Thymus (tissue), 11 donors: ENCODE results near the gene DNTT. TPM values are rescaled to one million over a fixed set of nuclear protein-coding genes. Genes with fewer than 3 reads are reported as not detected.

Source experiments
- DNase-seq, 9 donors: peaks; one replicate each; pipeline ENCODE4 v3.0.0-alpha.2; 2013; ENCODE audit warnings: low spot score in 9 of 9, low read depth in 6 of 9, missing footprints in 1 of 9
- H3K27ac ChIP-seq, 2 donors: one replicate each; pipeline ENCODE4 v1.5.1; 2013; ENCODE audit warnings: control low read depth in 1 of 2, low read depth in 1 of 2, low read length in 1 of 2, mild to moderate bottlenecking in 1 of 2, moderate library complexity in 1 of 2
- H3K27me3 ChIP-seq, 2 donors: one replicate each; pipeline ENCODE4 v1.5.1; 2013; ENCODE audit warnings: low read length in 1 of 2; ENCODE audit not compliant: control insufficient read depth in 2 of 2, insufficient read depth in 1 of 2
- H3K36me3 ChIP-seq, 2 donors: one replicate each; pipeline ENCODE4 v1.5.1; 2013; ENCODE audit warnings: low read length in 1 of 2, mild to moderate bottlenecking in 1 of 2, moderate library complexity in 1 of 2; ENCODE audit not compliant: control insufficient read depth in 2 of 2, insufficient read depth in 2 of 2
- H3K4me1 ChIP-seq, 2 donors: one replicate each; pipeline ENCODE4 v1.5.1; 2013; ENCODE audit warnings: low read length in 2 of 2; ENCODE audit not compliant: control insufficient read depth in 2 of 2, insufficient read depth in 2 of 2
- H3K4me3 ChIP-seq, 2 donors: one replicate each; pipeline ENCODE4 v1.5.1; 2013; ENCODE audit warnings: low read length in 2 of 2, control low read depth in 1 of 2, mild to moderate bottlenecking in 1 of 2
- H3K9me3 ChIP-seq, 2 donors: one replicate each; pipeline ENCODE4 v1.5.1; 2013; ENCODE audit warnings: low read length in 1 of 2, mild to moderate bottlenecking in 1 of 2; ENCODE audit not compliant: control insufficient read depth in 2 of 2, insufficient read depth in 1 of 2
- WGBS: extraction: QIAGEN DNeasy Blood & Tissue Kit; methylation state at CpG from one replicate; pipeline ENCODE4 v1.1.7; 2013; 5-methylcytosine and 5-hydroxymethylcytosine counted together
- polyA plus RNA-seq: library from polyadenylated mRNA; stranded (reverse); fragments of 200-250 nt; gene quantifications from one replicate; pipeline ENCODE4 v1.2.3, GENCODE V29; 2013
- total RNA-seq: library from RNA; stranded (reverse); fragments of 120-200 nt; gene quantifications from one replicate; pipeline ENCODE4 v1.2.4, GENCODE V29; 2013
- donor health status: healthy.

Gene DNTT
- total and polyA plus RNA-seq, 2 donors, result 38.4 to 38.7 TPM

GRCh38 chr10:96325719-96326373 is 21.6 kb downstream of the DNTT start:
- Histone ChIP-seq H3K4me3 (no peak overlapping the region), H3K9me3 (no peaks in the 10 kb centered on the region), H3K27ac (no peak overlapping the region), H3K27me3 (no peaks in the 10 kb centered on the region), H3K4me1 (peaks cover 3 to 19% of the 10 kb centered on the region in 2 donors), H3K36me3 (peaks cover 52 to 63% of the 10 kb centered on the region in 2 donors)
- WGBS, result 69% methylated on average over 4 of the region's 4 CpGs
- no peak for DNase-seq

GRCh38 chr10:96327462-96327861 is 23.2 kb downstream of the DNTT start:
- H3K9me3 ChIP-seq, result no peaks in the 10 kb centered on the region
- H3K4me1 ChIP-seq, result peaks cover 6 to 30% of the 10 kb centered on the region in 2 donors
- H3K27me3 ChIP-seq, result no peaks in the 10 kb centered on the region
- peaks cover 43 to 60% of the 10 kb centered on the region in 2 donors for H3K36me3 ChIP-seq
- H3K27ac ChIP-seq, result no peak overlapping the region
- no peak overlapping the region for H3K4me3 ChIP-seq
- 94% methylated on average over 7 of the region's 7 CpGs for WGBS
- no peak for DNase-seq

- H3K4me3 ChIP-seq, result no peak overlapping the region
- WGBS, result 10% methylated on average over 1 of the region's 1 CpG
- H3K27me3 ChIP-seq, result no peaks in the 10 kb centered on the region
- H3K27ac ChIP-seq, result no peak overlapping the region
- DNase-seq, result peak in 3 of 9 donors; percentile 25 to 63 (median 28)
- H3K4me1 ChIP-seq, result peaks cover 15 to 42% of the 10 kb centered on the region in 2 donors
- H3K9me3 ChIP-seq, result no peaks in the 10 kb centered on the region
- H3K36me3 ChIP-seq, result peaks cover 34 to 56% of the 10 kb centered on the region in 2 donors
These were observed 28.9 kb downstream of the DNTT start for GRCh38 chr10:96333101-96333500.

GRCh38 chr10:96334616-96335526 is 30.6 kb downstream of the DNTT start:
- Histone ChIP-seq H3K27me3 (no peaks in the 10 kb centered on the region), H3K9me3 (no peaks in the 10 kb centered on the region), H3K27ac (no peak overlapping the region), H3K4me3 (no peak overlapping the region), H3K36me3 (peaks cover 22 to 57% of the 10 kb centered on the region in 2 donors), H3K4me1 (peaks cover 15 to 35% of the 10 kb centered on the region in 2 donors)
- peak in 2 of 9 donors; percentile 26 to 54 for DNase-seq
- WGBS, result 70% methylated on average over 5 of the region's 5 CpGs

GRCh38 chr10:96337106-96337505 is 32.9 kb downstream of the DNTT start:
- Histone ChIP-seq H3K4me3 (no peak overlapping the region), H3K4me1 (peaks cover 17 to 26% of the 10 kb centered on the region in 2 donors), H3K27ac (no peak overlapping the region), H3K36me3 (peaks cover 20 to 56% of the 10 kb centered on the region in 2 donors), H3K9me3 (no peaks in the 10 kb centered on the region), H3K27me3 (no peaks in the 10 kb centered on the region)
- no peak for DNase-seq
- WGBS, result 95% methylated on average over 2 of the region's 2 CpGs

- 87% methylated on average over 5 of the region's 5 CpGs for WGBS
- no peak overlapping the region for H3K4me3 ChIP-seq
- H3K27ac ChIP-seq, result no peak overlapping the region
- H3K27me3 ChIP-seq, result no peaks in the 10 kb centered on the region
- peaks cover 20 to 59% of the 10 kb centered on the region in 2 donors for H3K36me3 ChIP-seq
- peaks cover 0 to 1% of the 10 kb centered on the region in 2 donors for H3K9me3 ChIP-seq
- DNase-seq, result no peak
- H3K4me1 ChIP-seq, result peaks cover 9 to 18% of the 10 kb centered on the region in 2 donors
These were observed 34.2 kb downstream of the DNTT start for GRCh38 chr10:96338279-96338925.

GRCh38 chr10:96339383-96339782 is 35.1 kb downstream of the DNTT start:
- H3K4me1 ChIP-seq, result peaks cover 2 to 11% of the 10 kb centered on the region in 2 donors
- no peak overlapping the region for H3K27ac ChIP-seq
- H3K36me3 ChIP-seq, result peaks cover 20 to 66% of the 10 kb centered on the region in 2 donors
- DNase-seq, result no peak
- H3K4me3 ChIP-seq, result no peak overlapping the region
- 97% methylated on average over 4 of the region's 4 CpGs for WGBS
- H3K27me3 ChIP-seq, result no peaks in the 10 kb centered on the region
- peaks cover 0 to 2% of the 10 kb centered on the region in 2 donors for H3K9me3 ChIP-seq

GRCh38 chr10:96339956-96340904 is 36.0 kb downstream of the DNTT start:
- Histone ChIP-seq H3K27me3 (no peaks in the 10 kb centered on the region), H3K9me3 (peaks cover 0 to 2% of the 10 kb centered on the region in 2 donors), H3K27ac (no peak overlapping the region), H3K36me3 (peaks cover 17 to 60% of the 10 kb centered on the region in 2 donors), H3K4me1 (peaks cover 2 to 3% of the 10 kb centered on the region in 2 donors), H3K4me3 (no peak overlapping the region)
- peak; percentile 24 to 85 (median 69) for DNase-seq
- WGBS, result 48% methylated on average over 7 of the region's 7 CpGs
